Stimulated activated CD4-positive, alpha-beta T cell treated with anti-CD3 and anti-CD28 coated beads, TNF-alpha, amount 100 ng/mL, for 1 hour (primary cell): ENCODE results near the gene LRP2.
"Not testable (repeated sequence)": the region's sequence is repeated elsewhere in the genome, so short reads cannot be mapped to it uniquely, and the experiment has no call there.

Source experiments
- DNase-seq, 3 donors: peaks; one replicate each; pipeline ENCODE4 v3.0.0-alpha.2; 2020; ENCODE audit warnings: low read depth in 3 of 3, low spot score in 1 of 3

The LRP2 gene

GRCh38 chr2:169362118-169362893 is at the start of gene LRP2:
LRP2 (minus strand) TSS chr2:169362534; CDS start chr2:169362399, 135 bp downstream.
- peak in 1 of 3 donors; percentile 18 for DNase-seq

GRCh38 chr2:169406891-169407290 is 44.6 kb upstream of the LRP2 start:
- DNase-seq: no peak

- DNase-seq: not testable (repeated sequence)
Measured at GRCh38 chr2:169399491-169399890, 37.2 kb upstream of the LRP2 start.

GRCh38 chr2:169397697-169398096 is 35.4 kb upstream of the LRP2 start:
- no peak for DNase-seq

GRCh38 chr2:169395821-169396374 is 33.6 kb upstream of the LRP2 start:
- no peak for DNase-seq

- DNase-seq: no peak
Measured at GRCh38 chr2:169393068-169393590, 30.8 kb upstream of the LRP2 start.

- no peak for DNase-seq
Measured at GRCh38 chr2:169391236-169391635, 28.9 kb upstream of the LRP2 start.

- no peak for DNase-seq
Measured at GRCh38 chr2:169388161-169388560, 25.8 kb upstream of the LRP2 start.

- no peak for DNase-seq
Measured at GRCh38 chr2:169386722-169387121, 24.4 kb upstream of the LRP2 start.

- DNase-seq: no peak
Measured at GRCh38 chr2:169384816-169385215, 22.5 kb upstream of the LRP2 start.

GRCh38 chr2:169372561-169372960 is 10.2 kb upstream of the LRP2 start:
- no peak for DNase-seq

GRCh38 chr2:169366066-169366465 is 3.7 kb upstream of the LRP2 start:
- DNase-seq: no peak

GRCh38 chr2:169365029-169365480 is 2.7 kb upstream of the LRP2 start:
- DNase-seq: no peak

- peak in 1 of 3 donors; percentile 14 for DNase-seq
Measured at GRCh38 chr2:169363560-169364150, 1.3 kb upstream of the LRP2 start.

GRCh38 chr2:169362894-169363559 is 693 bp upstream of the LRP2 start:
- DNase-seq: no peak

GRCh38 chr2:169361706-169362117 is 622 bp downstream of the LRP2 start:
- no peak for DNase-seq

- no peak for DNase-seq
Measured at GRCh38 chr2:169360984-169361705, 1.2 kb downstream of the LRP2 start.

GRCh38 chr2:169358016-169358415 is 4.3 kb downstream of the LRP2 start:
- DNase-seq: no peak

GRCh38 chr2:169354244-169354643 is 8.1 kb downstream of the LRP2 start:
- DNase-seq: no peak

GRCh38 chr2:169351725-169352124 is 10.6 kb downstream of the LRP2 start:
- no peak for DNase-seq

- no peak for DNase-seq
Measured at GRCh38 chr2:169349535-169349934, 12.8 kb downstream of the LRP2 start.
